SU-DHL-6 (cell line): ENCODE data around the gene TDRKH.

ENCODE experiments used
- H2AFZ ChIP-seq: fragments of 200-600 bp; sonication (generic); 2 replicates; pipeline ENCODE4 v1.6.1; 2014; ENCODE audit warnings: low read depth, mild to moderate bottlenecking, moderate library complexity, mixed read lengths, antibody characterized with exemption, low read length; ENCODE audit not compliant: severe bottlenecking
- H3F3A ChIP-seq: fragments of 200-600 bp; shearing (Covaris generic); 2 replicates; pipeline ENCODE4 v1.6.0; 2016; ENCODE audit warnings: antibody characterized with exemption, mild to moderate bottlenecking; ENCODE audit not compliant: insufficient read depth
- H3K27ac ChIP-seq: fragments of 200-600 bp; sonication (generic); 2 replicates; pipeline ENCODE4 v1.5.1; 2016; ENCODE audit warnings: low read depth, mild to moderate bottlenecking, low read length, moderate library complexity, mixed read lengths
- H3K27me3 ChIP-seq: fragments of 200-600 bp; sonication (generic), shearing (Covaris generic); 2 replicates; pipeline ENCODE4 v1.6.0; 2014; ENCODE audit warnings: mild to moderate bottlenecking, low read length
- H3K36me3 ChIP-seq: fragments of 200-600 bp; sonication (generic); 2 replicates; pipeline ENCODE4 v1.6.1; 2014; ENCODE audit warnings: mild to moderate bottlenecking, low read length, mixed read lengths
- H3K4me2 ChIP-seq: fragments of 300-600, 200-600 bp; shearing (Covaris generic), sonication (generic); 2 replicates; pipeline ENCODE4 v1.6.0; 2014; ENCODE audit warnings: low read length, low read depth, mild to moderate bottlenecking; ENCODE audit not compliant: poor library complexity, severe bottlenecking
- H3K4me3 ChIP-seq: fragments of 200-600 bp; sonication (generic); 2 replicates; pipeline ENCODE4 v1.5.1; 2014; ENCODE audit warnings: antibody characterized with exemption, low read length, mild to moderate bottlenecking, mixed read lengths; ENCODE audit not compliant: insufficient read depth, poor library complexity, severe bottlenecking
- H3K79me2 ChIP-seq: fragments of 200-600 bp; sonication (generic); 2 replicates; pipeline ENCODE4 v1.6.1; 2014; ENCODE audit warnings: mild to moderate bottlenecking, low read length, moderate library complexity; ENCODE audit not compliant: insufficient read depth
- H3K9ac ChIP-seq: fragments of 200-600 bp; sonication (generic); 2 replicates; pipeline ENCODE4 v1.7.0; 2014; ENCODE audit warnings: mild to moderate bottlenecking, low read length
- H3K9me2 ChIP-seq: fragments of 200-600 bp; sonication (generic); replicated peaks from 2 replicates; pipeline ENCODE4 v1.6.1; 2014; ENCODE audit warnings: low read length; ENCODE audit not compliant: insufficient read depth
- H3K9me3 ChIP-seq: fragments of 200-600 bp; sonication (generic); 2 replicates; pipeline ENCODE4 v1.6.1; 2014; ENCODE audit warnings: low read length, mixed read lengths; ENCODE audit not compliant: insufficient read depth
- H4K20me1 ChIP-seq: fragments of 200-600 bp; sonication (generic); 2 replicates; pipeline ENCODE4 v1.6.1; 2014; ENCODE audit warnings: low read depth, mild to moderate bottlenecking, antibody characterized with exemption, low read length, moderate library complexity, mixed read lengths
- CTCF ChIP-seq: fragments of 200-600 bp; sonication (generic); IDR thresholded peaks from one replicate; pipeline ENCODE4 v1.5.1; 2017; ENCODE audit warnings: antibody characterized with exemption, mild to moderate bottlenecking, low read length, moderate library complexity; ENCODE audit not compliant: insufficient read depth, poor library complexity, severe bottlenecking
- EZH2phosphoT487 ChIP-seq: fragments of 200-600 bp; sonication (generic), shearing (Covaris generic); conservative IDR thresholded peaks from 2 replicates; pipeline ENCODE4 v1.6.1; 2018; ENCODE audit warnings: mild to moderate bottlenecking, antibody characterized with exemption, low read length, moderate library complexity, mixed read lengths

Gene TDRKH

GRCh38 chr1:151830055-151830454 is 39.8 kb upstream of the TDRKH start:
- H4K20me1 ChIP-seq, result no peaks in the 10 kb centered on the region
- H3K9me3 ChIP-seq, result no peaks in the 10 kb centered on the region
- H3F3A ChIP-seq, result no peaks in the 10 kb centered on the region
- H3K27me3 ChIP-seq, result no peaks in the 10 kb centered on the region
- H3K36me3 ChIP-seq, result no peaks in the 10 kb centered on the region
- no peak overlapping the region for H3K4me3 ChIP-seq
- H3K79me2 ChIP-seq, result no peaks in the 10 kb centered on the region
- TF ChIP-seq CTCF (no peak), EZH2phosphoT487 (no peak)
- H2AFZ ChIP-seq, result no peak overlapping the region
- H3K9me2 ChIP-seq, result no peaks in the 10 kb centered on the region
- no peak overlapping the region for H3K9ac ChIP-seq
- no peak overlapping the region for H3K4me2 ChIP-seq
- no peak overlapping the region for H3K27ac ChIP-seq

- Histone ChIP-seq H3K4me3 (no peak overlapping the region), H3K27ac (no peak overlapping the region)
Observed at GRCh38 chr1:151829352-151830046, 39.2 kb upstream of the TDRKH start.

GRCh38 chr1:151828921-151829320 is 38.6 kb upstream of the TDRKH start:
- Histone ChIP-seq H3F3A (no peaks in the 10 kb centered on the region), H3K9me2 (no peaks in the 10 kb centered on the region), H3K27ac (no peak overlapping the region), H3K36me3 (no peaks in the 10 kb centered on the region), H2AFZ (no peak overlapping the region), H3K4me3 (no peak overlapping the region), H3K79me2 (no peaks in the 10 kb centered on the region), H3K9ac (no peak overlapping the region), H3K9me3 (no peaks in the 10 kb centered on the region), H4K20me1 (no peaks in the 10 kb centered on the region), H3K4me2 (no peak overlapping the region), H3K27me3 (no peaks in the 10 kb centered on the region)
- no peak for TF ChIP-seq CTCF
- no peak for TF ChIP-seq EZH2phosphoT487

More at GRCh38 chr1:151829352-151830046, 39.2 kb upstream of the TDRKH start:
- H3K9me3 ChIP-seq, result no peaks in the 10 kb centered on the region
- no peaks in the 10 kb centered on the region for H3K36me3 ChIP-seq
- no peaks in the 10 kb centered on the region for H4K20me1 ChIP-seq
- TF ChIP-seq CTCF (no peak), EZH2phosphoT487 (no peak)
- no peaks in the 10 kb centered on the region for H3F3A ChIP-seq
- H3K79me2 ChIP-seq, result no peaks in the 10 kb centered on the region
- H3K9me2 ChIP-seq, result no peaks in the 10 kb centered on the region
- no peak overlapping the region for H3K9ac ChIP-seq
- H3K4me2 ChIP-seq, result no peak overlapping the region
- no peaks in the 10 kb centered on the region for H3K27me3 ChIP-seq
- no peak overlapping the region for H2AFZ ChIP-seq
